Measurements from ENCODE around the gene EPS8L2.

DNA sequence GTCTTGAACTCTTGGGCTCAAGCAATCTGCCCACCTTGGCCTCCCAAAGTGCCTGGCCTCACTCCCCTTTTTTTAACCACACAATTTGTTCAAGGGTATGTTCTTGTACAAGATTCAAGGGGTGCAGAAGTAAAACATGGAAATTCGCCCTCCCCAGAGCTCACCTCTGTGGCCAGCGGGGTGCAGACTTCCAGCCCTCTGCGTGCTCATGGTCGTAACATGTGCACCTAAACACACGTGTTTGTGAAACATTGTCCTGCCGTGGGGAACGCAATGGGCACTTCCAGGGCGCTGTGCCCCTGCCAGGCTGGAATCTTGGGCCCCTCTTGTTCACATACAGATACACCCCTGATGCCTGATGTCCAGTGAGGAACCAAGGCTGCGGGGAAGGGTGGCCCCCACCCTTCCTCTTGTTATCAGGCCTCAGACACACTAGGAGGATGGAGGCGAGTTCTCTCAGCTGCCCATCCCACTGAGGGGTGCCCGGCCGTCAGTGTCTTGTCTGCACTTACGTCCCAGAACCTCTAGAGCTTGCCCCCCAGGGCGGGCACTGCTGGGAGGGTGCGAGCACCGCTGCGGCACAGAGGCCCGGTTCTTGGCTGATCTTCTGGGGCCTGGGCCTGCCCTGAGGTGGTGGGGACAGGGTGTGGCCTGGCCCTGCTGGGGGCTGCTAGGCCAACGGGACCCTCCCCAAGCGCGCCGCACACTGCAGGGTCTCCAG, 4.1 kb upstream of the EPS8L2 start:
- TF ChIP-seq, protein P1, sequence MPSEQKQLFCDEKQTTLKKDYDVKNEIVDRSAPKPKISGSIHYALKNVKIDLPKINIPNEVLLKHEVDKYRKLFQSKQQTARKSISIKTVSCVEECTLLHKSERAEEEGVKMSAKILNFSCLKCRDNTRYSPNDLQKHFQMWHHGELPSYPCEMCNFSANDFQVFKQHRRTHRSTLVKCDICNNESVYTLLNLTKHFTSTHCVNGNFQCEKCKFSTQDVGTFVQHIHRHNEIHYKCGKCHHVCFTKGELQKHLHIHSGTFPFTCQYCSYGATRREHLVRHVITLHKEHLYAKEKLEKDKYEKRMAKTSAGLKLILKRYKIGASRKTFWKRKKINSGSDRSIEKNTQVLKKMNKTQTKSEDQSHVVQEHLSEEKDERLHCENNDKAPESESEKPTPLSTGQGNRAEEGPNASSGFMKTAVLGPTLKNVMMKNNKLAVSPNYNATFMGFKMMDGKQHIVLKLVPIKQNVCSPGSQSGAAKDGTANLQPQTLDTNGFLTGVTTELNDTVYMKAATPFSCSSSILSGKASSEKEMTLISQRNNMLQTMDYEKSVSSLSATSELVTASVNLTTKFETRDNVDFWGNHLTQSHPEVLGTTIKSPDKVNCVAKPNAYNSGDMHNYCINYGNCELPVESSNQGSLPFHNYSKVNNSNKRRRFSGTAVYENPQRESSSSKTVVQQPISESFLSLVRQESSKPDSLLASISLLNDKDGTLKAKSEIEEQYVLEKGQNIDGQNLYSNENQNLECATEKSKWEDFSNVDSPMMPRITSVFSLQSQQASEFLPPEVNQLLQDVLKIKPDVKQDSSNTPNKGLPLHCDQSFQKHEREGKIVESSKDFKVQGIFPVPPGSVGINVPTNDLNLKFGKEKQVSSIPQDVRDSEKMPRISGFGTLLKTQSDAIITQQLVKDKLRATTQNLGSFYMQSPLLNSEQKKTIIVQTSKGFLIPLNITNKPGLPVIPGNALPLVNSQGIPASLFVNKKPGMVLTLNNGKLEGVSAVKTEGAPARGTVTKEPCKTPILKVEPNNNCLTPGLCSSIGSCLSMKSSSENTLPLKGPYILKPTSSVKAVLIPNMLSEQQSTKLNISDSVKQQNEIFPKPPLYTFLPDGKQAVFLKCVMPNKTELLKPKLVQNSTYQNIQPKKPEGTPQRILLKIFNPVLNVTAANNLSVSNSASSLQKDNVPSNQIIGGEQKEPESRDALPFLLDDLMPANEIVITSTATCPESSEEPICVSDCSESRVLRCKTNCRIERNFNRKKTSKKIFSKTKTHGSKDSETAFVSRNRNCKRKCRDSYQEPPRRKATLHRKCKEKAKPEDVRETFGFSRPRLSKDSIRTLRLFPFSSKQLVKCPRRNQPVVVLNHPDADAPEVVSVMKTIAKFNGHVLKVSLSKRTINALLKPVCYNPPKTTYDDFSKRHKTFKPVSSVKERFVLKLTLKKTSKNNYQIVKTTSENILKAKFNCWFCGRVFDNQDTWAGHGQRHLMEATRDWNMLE (tag by site-specific recombination; conservative IDR thresholded peaks at IDR 0.05; ENCODE audit: low read depth): no peak
- TF ChIP-seq, protein P2, sequence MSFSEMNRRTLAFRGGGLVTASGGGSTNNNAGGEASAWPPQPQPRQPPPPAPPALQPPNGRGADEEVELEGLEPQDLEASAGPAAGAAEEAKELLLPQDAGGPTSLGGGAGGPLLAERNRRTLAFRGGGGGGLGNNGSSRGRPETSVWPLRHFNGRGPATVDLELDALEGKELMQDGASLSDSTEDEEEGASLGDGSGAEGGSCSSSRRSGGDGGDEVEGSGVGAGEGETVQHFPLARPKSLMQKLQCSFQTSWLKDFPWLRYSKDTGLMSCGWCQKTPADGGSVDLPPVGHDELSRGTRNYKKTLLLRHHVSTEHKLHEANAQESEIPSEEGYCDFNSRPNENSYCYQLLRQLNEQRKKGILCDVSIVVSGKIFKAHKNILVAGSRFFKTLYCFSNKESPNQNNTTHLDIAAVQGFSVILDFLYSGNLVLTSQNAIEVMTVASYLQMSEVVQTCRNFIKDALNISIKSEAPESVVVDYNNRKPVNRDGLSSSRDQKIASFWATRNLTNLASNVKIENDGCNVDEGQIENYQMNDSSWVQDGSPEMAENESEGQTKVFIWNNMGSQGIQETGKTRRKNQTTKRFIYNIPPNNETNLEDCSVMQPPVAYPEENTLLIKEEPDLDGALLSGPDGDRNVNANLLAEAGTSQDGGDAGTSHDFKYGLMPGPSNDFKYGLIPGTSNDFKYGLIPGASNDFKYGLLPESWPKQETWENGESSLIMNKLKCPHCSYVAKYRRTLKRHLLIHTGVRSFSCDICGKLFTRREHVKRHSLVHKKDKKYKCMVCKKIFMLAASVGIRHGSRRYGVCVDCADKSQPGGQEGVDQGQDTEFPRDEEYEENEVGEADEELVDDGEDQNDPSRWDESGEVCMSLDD (tag by site-specific recombination; IDR thresholded peaks at IDR 0.05): no peak
- TF ChIP-seq, protein P3, sequence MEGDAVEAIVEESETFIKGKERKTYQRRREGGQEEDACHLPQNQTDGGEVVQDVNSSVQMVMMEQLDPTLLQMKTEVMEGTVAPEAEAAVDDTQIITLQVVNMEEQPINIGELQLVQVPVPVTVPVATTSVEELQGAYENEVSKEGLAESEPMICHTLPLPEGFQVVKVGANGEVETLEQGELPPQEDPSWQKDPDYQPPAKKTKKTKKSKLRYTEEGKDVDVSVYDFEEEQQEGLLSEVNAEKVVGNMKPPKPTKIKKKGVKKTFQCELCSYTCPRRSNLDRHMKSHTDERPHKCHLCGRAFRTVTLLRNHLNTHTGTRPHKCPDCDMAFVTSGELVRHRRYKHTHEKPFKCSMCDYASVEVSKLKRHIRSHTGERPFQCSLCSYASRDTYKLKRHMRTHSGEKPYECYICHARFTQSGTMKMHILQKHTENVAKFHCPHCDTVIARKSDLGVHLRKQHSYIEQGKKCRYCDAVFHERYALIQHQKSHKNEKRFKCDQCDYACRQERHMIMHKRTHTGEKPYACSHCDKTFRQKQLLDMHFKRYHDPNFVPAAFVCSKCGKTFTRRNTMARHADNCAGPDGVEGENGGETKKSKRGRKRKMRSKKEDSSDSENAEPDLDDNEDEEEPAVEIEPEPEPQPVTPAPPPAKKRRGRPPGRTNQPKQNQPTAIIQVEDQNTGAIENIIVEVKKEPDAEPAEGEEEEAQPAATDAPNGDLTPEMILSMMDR (tag by site-specific recombination; IDR thresholded peaks at IDR 0.05): no peak
